Neuronal stem cell (in vitro differentiated cells): Measurements from ENCODE around the gene OR2T33.
"Not testable (repeated sequence)": the region's sequence is repeated elsewhere in the genome, so short reads cannot be mapped to it uniquely, and the experiment has no call there.

Experiments used
- DNase-seq: peaks from one replicate; pipeline ENCODE4 v3.0.0-alpha.2; 2013; ENCODE audit warnings: low spot score
- H2AFZ ChIP-seq: one replicate; pipeline ENCODE4 v1.6.1; 2013; ENCODE audit warnings: mild to moderate bottlenecking, low read length, inconsistent platforms
- H2AK5ac ChIP-seq: 2 replicates; pipeline ENCODE4 v1.6.1; 2013; ENCODE audit warnings: low read depth, mild to moderate bottlenecking, inconsistent platforms, low read length, moderate library complexity, mixed read lengths
- H2BK120ac ChIP-seq: 2 replicates; pipeline ENCODE4 v1.6.1; 2013; ENCODE audit warnings: low read depth, mild to moderate bottlenecking, inconsistent platforms, low read length, moderate library complexity, mixed read lengths
- H2BK12ac ChIP-seq: one replicate; pipeline ENCODE4 v1.6.1; 2013; ENCODE audit warnings: low read length, inconsistent platforms
- H2BK15ac ChIP-seq: 2 replicates; pipeline ENCODE4 v1.6.1; 2013; ENCODE audit warnings: mild to moderate bottlenecking, low read length, inconsistent platforms, mixed read lengths
- H2BK5ac ChIP-seq: one replicate; pipeline ENCODE4 v1.6.1; 2013; ENCODE audit warnings: inconsistent platforms, mild to moderate bottlenecking, low read length, moderate library complexity
- H3K14ac ChIP-seq: one replicate; pipeline ENCODE4 v1.6.1; 2013; ENCODE audit warnings: low read length, inconsistent platforms
- H3K18ac ChIP-seq: 2 replicates; pipeline ENCODE4 v1.6.1; 2013; ENCODE audit warnings: low read length, inconsistent platforms
- H3K23ac ChIP-seq: 2 replicates; pipeline ENCODE4 v1.6.1; 2013; ENCODE audit warnings: low read depth, mild to moderate bottlenecking, mixed read lengths, low read length, inconsistent platforms; ENCODE audit not compliant: poor library complexity
- H3K27ac ChIP-seq: replicated peaks from 3 replicates; pipeline ENCODE4 v1.5.1; 2013; ENCODE audit warnings: low read length, inconsistent platforms
- H3K27me3 ChIP-seq, 3 experiments: 2 replicates each; pipeline ENCODE4 v1.6.1; 2013; ENCODE audit warnings: low read length in 3 of 3, mild to moderate bottlenecking in 2 of 3, inconsistent platforms in 1 of 3, low read depth in 1 of 3, mixed read lengths in 1 of 3, moderate library complexity in 1 of 3; ENCODE audit not compliant: control insufficient read depth in 3 of 3, insufficient read depth in 3 of 3
- H3K36me3 ChIP-seq, 2 donors: replicated peaks in 1 of 2; 2 replicates each; pipeline ENCODE4 v1.6.1; 2013; ENCODE audit warnings: low read length in 2 of 2; ENCODE audit not compliant: control insufficient read depth in 2 of 2, insufficient read depth in 2 of 2
- H3K4ac ChIP-seq: 2 replicates; pipeline ENCODE4 v1.6.1; 2013; ENCODE audit warnings: inconsistent platforms, mild to moderate bottlenecking, low read length, moderate library complexity
- H3K4me1 ChIP-seq, 2 donors: 1 replicate in 1 of 2; 2 replicates in 1 of 2; pipeline ENCODE4 v1.6.1; 2013; ENCODE audit warnings: low read length in 2 of 2, low read depth in 1 of 2; ENCODE audit not compliant: control insufficient read depth in 2 of 2, insufficient read depth in 1 of 2
- H3K4me2 ChIP-seq: one replicate; pipeline ENCODE4 v1.6.1; 2013; ENCODE audit warnings: mild to moderate bottlenecking, low read length, inconsistent platforms; ENCODE audit not compliant: insufficient read depth, poor library complexity, severe bottlenecking
- H3K4me3 ChIP-seq, 2 donors: 2 replicates each; pipeline ENCODE4 v1.5.1; 2013; ENCODE audit warnings: low read length in 2 of 2, mild to moderate bottlenecking in 2 of 2, inconsistent platforms in 1 of 2, moderate library complexity in 1 of 2
- H3K79me1 ChIP-seq: one replicate; pipeline ENCODE4 v1.6.1; 2013; ENCODE audit warnings: low read depth, mild to moderate bottlenecking, inconsistent platforms, low read length, moderate library complexity
- H3K9ac ChIP-seq: one replicate; pipeline ENCODE4 v1.6.1; 2013; ENCODE audit warnings: mild to moderate bottlenecking, low read depth, low read length, inconsistent platforms; ENCODE audit not compliant: poor library complexity
- H3K9me3 ChIP-seq, 2 donors: replicated peaks in 1 of 2; 2 replicates each; pipeline versions ENCODE3 to v1.6.1; 2013; ENCODE audit warnings: low read length in 2 of 2, mild to moderate bottlenecking in 2 of 2, inconsistent platforms in 1 of 2, low read depth in 1 of 2, mixed read lengths in 1 of 2, moderate library complexity in 1 of 2; ENCODE audit not compliant: control insufficient read depth in 2 of 2, insufficient read depth in 1 of 2
- H4K8ac ChIP-seq: one replicate; pipeline ENCODE4 v1.6.1; 2013; ENCODE audit warnings: low read depth, mild to moderate bottlenecking, inconsistent platforms, low read length, moderate library complexity
- H4K91ac ChIP-seq: one replicate; pipeline ENCODE4 v1.6.1; 2013; ENCODE audit warnings: low read length, low read depth, mild to moderate bottlenecking, inconsistent platforms; ENCODE audit not compliant: poor library complexity
- WGBS, 2 donors: extraction: QIAGEN DNeasy Blood & Tissue Kit; methylation state at CpG; one replicate each; pipeline ENCODE4 v1.1.7; 2013; ENCODE audit warnings: missing lambda C conversion rate in 2 of 2, mixed read lengths in 1 of 2; ENCODE audit not compliant: insufficient read length in 2 of 2, insufficient replicate concordance in 1 of 2; ENCODE audit errors: extremely low coverage in 2 of 2; 5-methylcytosine and 5-hydroxymethylcytosine counted together

OR2T33 gene

DNA sequence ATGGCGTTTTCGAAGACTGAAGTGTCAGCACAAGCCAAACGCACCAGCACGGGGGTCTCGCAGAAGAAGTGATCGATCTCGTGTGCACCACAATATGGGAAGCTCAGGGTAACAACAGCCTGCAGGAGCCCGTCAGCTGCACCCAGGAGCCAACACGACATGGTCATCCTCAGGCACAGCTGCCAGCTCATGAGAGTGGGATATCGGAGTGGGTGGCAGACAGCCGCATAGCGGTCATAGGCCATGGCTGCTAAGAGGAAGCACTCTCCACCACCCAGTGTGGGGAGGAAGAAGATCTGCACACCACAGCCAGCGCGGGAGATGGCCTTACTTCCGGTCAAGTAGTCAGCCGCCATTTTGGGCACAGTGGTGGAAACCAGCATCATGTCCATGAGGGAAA, 4.6 kb downstream of the OR2T33 start:
- H3K4me1 ChIP-seq, H3K14ac ChIP-seq, H2BK5ac ChIP-seq, H2AK5ac ChIP-seq, H3K4ac ChIP-seq, H3K36me3 ChIP-seq, H4K8ac ChIP-seq, H3K4me2 ChIP-seq, H2AFZ ChIP-seq, H3K9me3 ChIP-seq, H4K91ac ChIP-seq, DNase-seq, H2BK12ac ChIP-seq, H3K18ac ChIP-seq, H2BK120ac ChIP-seq, H2BK15ac ChIP-seq, H3K79me1 ChIP-seq, H3K27me3 ChIP-seq, H3K27ac ChIP-seq, H3K9ac ChIP-seq, H3K4me3 ChIP-seq, H3K23ac ChIP-seq: not testable (repeated sequence)
- whole genome bisulfite sequencing, 2 donors = no CpG with 5 or more reads among the region's 16 CpGs

DNA sequence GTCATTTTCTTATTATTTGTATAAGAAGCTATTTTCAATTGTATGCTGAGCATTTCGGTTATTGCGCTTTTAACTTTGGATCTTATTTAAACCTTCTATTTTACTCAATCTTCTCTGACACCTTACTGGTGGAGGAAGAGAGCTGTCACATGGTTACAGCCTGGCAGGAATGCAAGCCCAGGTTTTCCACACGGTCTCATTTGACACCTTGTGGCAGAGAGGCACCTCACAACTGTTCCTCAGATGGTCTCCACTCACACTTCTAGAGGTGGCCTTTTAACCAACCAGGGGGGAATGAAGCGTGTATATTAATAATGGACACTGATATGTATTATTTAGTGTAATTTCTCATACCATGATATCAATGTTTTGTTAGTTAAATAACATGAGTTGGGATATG, 9.6 kb downstream of the OR2T33 start:
- no CpG with 5 or more reads among the region's 4 CpGs for WGBS, 2 donors
- H3K18ac ChIP-seq = no peak overlapping the region
- no peak overlapping the region for H2BK12ac ChIP-seq
- H3K14ac ChIP-seq = no peak overlapping the region
- H3K23ac ChIP-seq = no peak overlapping the region
- no peak overlapping the region for H4K91ac ChIP-seq
- no peaks in the 10 kb centered on the region for H3K4me1 ChIP-seq
- H2BK15ac ChIP-seq = no peak overlapping the region
- peaks cover 0 to 2% of the 10 kb centered on the region in 2 donors for H3K9me3 ChIP-seq
- no peaks in the 10 kb centered on the region for H3K79me1 ChIP-seq
- no peak for DNase-seq
- no peaks in the 10 kb centered on the region for H3K27me3 ChIP-seq
- H2AK5ac ChIP-seq = no peak overlapping the region
- no peak overlapping the region for H3K9ac ChIP-seq
- no peak overlapping the region for H2AFZ ChIP-seq
- no peak overlapping the region for H3K4ac ChIP-seq
- H3K27ac ChIP-seq = no peak overlapping the region
- H2BK120ac ChIP-seq = no peak overlapping the region
- no peaks in the 10 kb centered on the region for H3K36me3 ChIP-seq
- H2BK5ac ChIP-seq = no peak overlapping the region
- H4K8ac ChIP-seq = no peak overlapping the region
- H3K4me3 ChIP-seq = no peak overlapping the region
- H3K4me2 ChIP-seq = no peak overlapping the region

DNA sequence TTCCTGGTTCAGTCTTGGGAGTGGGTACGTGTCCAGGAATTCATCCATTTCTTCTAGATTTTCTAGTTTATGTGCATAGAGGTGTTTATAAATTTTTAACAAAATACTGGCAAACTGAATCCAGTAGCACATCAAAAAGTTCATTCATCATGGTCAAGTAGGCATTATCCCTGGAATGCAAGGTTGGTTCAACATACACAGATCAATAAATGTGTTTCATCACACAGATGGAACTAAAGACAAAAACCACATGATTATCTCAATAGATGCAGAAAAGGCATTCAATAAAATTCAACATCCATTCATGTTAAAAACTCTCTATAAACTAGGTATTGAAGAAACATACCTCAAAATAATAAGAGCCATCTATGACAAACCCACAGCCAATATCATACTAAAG, 18.5 kb downstream of the OR2T33 start:
- not testable (repeated sequence) for H3K14ac ChIP-seq, H2BK120ac ChIP-seq, H2AK5ac ChIP-seq, H3K79me1 ChIP-seq, H3K9me3 ChIP-seq, H3K23ac ChIP-seq, H2BK12ac ChIP-seq, H2BK5ac ChIP-seq, H2BK15ac ChIP-seq, H4K91ac ChIP-seq, H3K9ac ChIP-seq, H3K4me3 ChIP-seq, H3K4ac ChIP-seq, H3K36me3 ChIP-seq, H3K18ac ChIP-seq, DNase-seq, H3K4me1 ChIP-seq, H3K27me3 ChIP-seq, H2AFZ ChIP-seq, H3K27ac ChIP-seq, H3K4me2 ChIP-seq, H4K8ac ChIP-seq
- WGBS, 2 donors = no CpG with 5 or more reads among the region's 1 CpG

- no peak overlapping the region for H3K23ac ChIP-seq
- peaks cover 0 to 18% of the 10 kb centered on the region in 2 donors for H3K9me3 ChIP-seq
- H3K4me2 ChIP-seq = no peak overlapping the region
- no peak overlapping the region for H3K27ac ChIP-seq
- peaks cover 0 to 4% (median 0%) of the 10 kb centered on the region in 3 experiments for H3K27me3 ChIP-seq
- no peak overlapping the region for H3K4me3 ChIP-seq
- no peak overlapping the region for H2BK12ac ChIP-seq
- no peaks in the 10 kb centered on the region for H3K36me3 ChIP-seq
- H2AK5ac ChIP-seq = no peak overlapping the region
- H3K14ac ChIP-seq = no peak overlapping the region
- H2AFZ ChIP-seq = peak overlapping the region; percentile 60
- H4K8ac ChIP-seq = no peak overlapping the region
- no peak overlapping the region for H3K9ac ChIP-seq
- no peak overlapping the region for H2BK15ac ChIP-seq
- H3K79me1 ChIP-seq = no peaks in the 10 kb centered on the region
- no CpG with 5 or more reads among the region's 14 CpGs for WGBS, 2 donors
- H3K4ac ChIP-seq = no peak overlapping the region
- no peak for DNase-seq
- no peak overlapping the region for H3K18ac ChIP-seq
- no peaks in the 10 kb centered on the region for H3K4me1 ChIP-seq
- no peak overlapping the region for H4K91ac ChIP-seq
- H2BK5ac ChIP-seq = no peak overlapping the region
- H2BK120ac ChIP-seq = no peak overlapping the region
Measured at GRCh38 chr1:248243204-248243603, 34.6 kb downstream of the OR2T33 start.
